Right renal pelvis (tissue), 4 donors: ENCODE results near the gene SEC63. TPM values are rescaled to one million over a fixed set of nuclear protein-coding genes. Genes with fewer than 3 reads are reported as not detected.
"Not testable (repeated sequence)": the region's sequence is repeated elsewhere in the genome, so short reads cannot be mapped to it uniquely, and the experiment has no call there.

Source experiments
- DNase-seq, 4 donors: peaks; one replicate each; pipeline ENCODE4 v3.0.0-alpha.2; 2013; ENCODE audit warnings: low read depth in 4 of 4, low spot score in 3 of 4, missing footprints in 1 of 4
- polyA plus RNA-seq, 4 donors: library from polyadenylated mRNA; unstranded; fragments of 120-200 nt; gene quantifications; one replicate each; pipeline ENCODE4 v1.2.1, GENCODE V29; 2013; ENCODE audit not compliant: insufficient read length in 4 of 4

SEC63 gene
- polyA plus RNA-seq, 4 donors: 94.3 to 143 (median 141) TPM

- DNase-seq: no peak
These were observed 21.7 kb downstream of the SEC63 start for GRCh38 chr6:107936162-107936909.

GRCh38 chr6:107934229-107934628 lies 23.8 kb downstream of the SEC63 start:
- DNase-seq: not testable (repeated sequence)

GRCh38 chr6:107932580-107932979 lies 25.4 kb downstream of the SEC63 start:
- no peak for DNase-seq

- DNase-seq: no peak
These were observed 26.1 kb downstream of the SEC63 start for GRCh38 chr6:107931894-107932293.

GRCh38 chr6:107928984-107929383 lies 29.0 kb downstream of the SEC63 start:
- no peak for DNase-seq

- not testable (repeated sequence) for DNase-seq
These were observed 31.1 kb downstream of the SEC63 start for GRCh38 chr6:107926697-107927544.

- no peak for DNase-seq
These were observed 40.3 kb downstream of the SEC63 start for GRCh38 chr6:107917451-107918375.

GRCh38 chr6:107916961-107917360 lies 41.0 kb downstream of the SEC63 start:
- not testable (repeated sequence) for DNase-seq

GRCh38 chr6:107911692-107912091 lies 46.3 kb downstream of the SEC63 start:
- DNase-seq: no peak

GRCh38 chr6:107894809-107895396 lies 63.1 kb downstream of the SEC63 start:
- DNase-seq: no peak

- DNase-seq: not testable (repeated sequence)
These were observed 67.6 kb downstream of the SEC63 start for GRCh38 chr6:107890431-107890830.

- not testable (repeated sequence) for DNase-seq
These were observed 72.1 kb downstream of the SEC63 start for GRCh38 chr6:107885950-107886349.

GRCh38 chr6:107879941-107880340 lies 78.1 kb downstream of the SEC63 start:
- no peak for DNase-seq

GRCh38 chr6:107877968-107878367 lies 80.0 kb downstream of the SEC63 start:
- no peak for DNase-seq

GRCh38 chr6:107871976-107872375 lies 86.0 kb downstream of the SEC63 start:
- DNase-seq: no peak

- not testable (repeated sequence) for DNase-seq
These were observed 86.5 kb downstream of the SEC63 start for GRCh38 chr6:107871512-107871911.

- DNase-seq: no peak
These were observed 87.0 kb downstream of the SEC63 start for GRCh38 chr6:107871016-107871415.

GRCh38 chr6:107870381-107870780 lies 87.6 kb downstream of the SEC63 start:
- no peak for DNase-seq

- no peak for DNase-seq
These were observed 88.1 kb downstream of the SEC63 start for GRCh38 chr6:107869871-107870270.
